ENCODE results near the gene LRBA. TPM values are rescaled to one million over a fixed set of nuclear protein-coding genes. Genes with fewer than 3 reads are reported as not detected.
"Not testable (repeated sequence)": the region's sequence is repeated elsewhere in the genome, so short reads cannot be mapped to it uniquely, and the experiment has no call there.

Gene LRBA
- polyA plus RNA-seq, 1 donor: 52.8 TPM

DNA sequence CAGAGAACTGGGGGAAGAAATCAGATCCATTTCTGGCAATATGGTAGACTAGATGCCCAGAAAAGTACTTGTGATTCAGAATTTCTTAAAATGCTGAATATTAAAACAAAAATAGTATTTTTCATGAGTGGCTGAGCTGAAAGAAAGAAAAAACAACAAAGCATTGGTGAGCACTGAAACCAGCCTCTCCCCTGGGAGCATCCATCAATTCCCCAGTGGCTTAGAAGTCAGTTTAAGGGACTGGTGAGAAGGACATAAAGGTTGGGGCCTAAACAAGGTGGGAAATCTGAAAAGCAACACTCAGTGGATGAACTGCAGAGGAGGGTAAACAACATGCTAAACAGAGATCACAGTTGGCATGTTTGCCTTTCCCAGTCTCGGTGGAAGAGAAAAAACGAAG, 20.4 kb downstream of the LRBA start:
- H3K4me3 ChIP-seq (ENCODE audit: low read length): no peak overlapping the region
- peaks cover 2% of the 10 kb centered on the region for H3K9me3 ChIP-seq (ENCODE audit: control insufficient read depth, low read depth, low read length)
- 88% methylated on average over 2 of the region's 2 CpGs for WGBS (ENCODE audit: insufficient coverage, low lambda C conversion rate)
- H3K4me1 ChIP-seq (ENCODE audit: control insufficient read depth, insufficient read depth, low read length): no peaks in the 10 kb centered on the region
- DNase-seq: no peak
- peaks cover 2% of the 10 kb centered on the region for H3K36me3 ChIP-seq (ENCODE audit: control insufficient read depth, insufficient read depth, low read length)
- no peak overlapping the region for H3K27ac ChIP-seq (ENCODE audit: low read length)
- H3K27me3 ChIP-seq (ENCODE audit: control insufficient read depth, insufficient read depth, low read length): no peaks in the 10 kb centered on the region

DNA sequence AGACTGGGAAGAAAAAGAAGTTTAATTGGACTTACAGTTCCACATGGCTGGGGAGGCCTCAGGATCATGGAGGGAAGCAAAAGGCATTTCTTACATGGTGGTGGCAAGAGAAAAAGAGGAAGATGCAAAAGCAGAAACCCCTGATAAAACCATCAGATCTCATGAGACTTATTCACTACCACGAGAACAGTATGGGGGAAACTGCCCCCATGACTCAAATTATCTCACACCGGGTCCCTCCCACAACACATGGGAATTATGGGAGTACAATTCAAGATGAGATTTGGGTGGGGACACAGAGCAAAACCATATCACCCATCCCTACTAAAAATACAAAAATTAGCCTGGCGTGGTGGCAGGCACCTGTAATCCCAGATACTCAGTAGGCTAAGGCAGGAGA, 21.5 kb downstream of the LRBA start:
- WGBS (ENCODE audit: insufficient coverage, low lambda C conversion rate): no CpG with 5 or more reads among the region's 3 CpGs
- not testable (repeated sequence) for H3K27ac ChIP-seq (ENCODE audit: low read length); H3K9me3 ChIP-seq (ENCODE audit: control insufficient read depth, low read depth, low read length); DNase-seq; H3K27me3 ChIP-seq (ENCODE audit: control insufficient read depth, insufficient read depth, low read length); H3K36me3 ChIP-seq (ENCODE audit: control insufficient read depth, insufficient read depth, low read length); H3K4me3 ChIP-seq (ENCODE audit: low read length); H3K4me1 ChIP-seq (ENCODE audit: control insufficient read depth, insufficient read depth, low read length)

DNA sequence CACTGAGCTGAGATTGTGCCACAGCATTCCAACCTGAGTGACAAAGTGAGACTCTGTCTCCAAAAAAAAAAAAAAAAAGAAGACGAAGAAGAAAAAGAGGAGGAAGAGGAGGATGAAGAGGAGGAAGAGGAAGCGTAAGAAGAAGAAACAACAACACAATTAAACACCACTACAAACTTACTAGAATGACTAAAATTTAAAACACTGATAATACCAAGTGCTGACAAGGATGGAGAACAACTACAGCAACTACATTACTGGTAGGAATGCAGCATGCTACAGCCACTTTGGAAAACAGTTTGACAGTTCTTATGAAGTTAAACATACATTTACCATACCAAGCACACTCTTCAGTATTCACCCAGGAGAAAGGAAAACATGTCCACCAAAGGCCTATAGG, 24.1 kb downstream of the LRBA start:
- Histone ChIP-seq H3K27me3 (ENCODE audit: control insufficient read depth, insufficient read depth, low read length) (no peaks in the 10 kb centered on the region), H3K27ac (ENCODE audit: low read length) (no peak overlapping the region), H3K36me3 (ENCODE audit: control insufficient read depth, insufficient read depth, low read length) (peaks cover 2% of the 10 kb centered on the region), H3K9me3 (ENCODE audit: control insufficient read depth, low read depth, low read length) (peaks cover 2% of the 10 kb centered on the region), H3K4me1 (ENCODE audit: control insufficient read depth, insufficient read depth, low read length) (no peaks in the 10 kb centered on the region), H3K4me3 (ENCODE audit: low read length) (no peak overlapping the region)
- WGBS (ENCODE audit: insufficient coverage, low lambda C conversion rate): 100% methylated on average over 1 of the region's 2 CpGs
- no peak for DNase-seq

DNA sequence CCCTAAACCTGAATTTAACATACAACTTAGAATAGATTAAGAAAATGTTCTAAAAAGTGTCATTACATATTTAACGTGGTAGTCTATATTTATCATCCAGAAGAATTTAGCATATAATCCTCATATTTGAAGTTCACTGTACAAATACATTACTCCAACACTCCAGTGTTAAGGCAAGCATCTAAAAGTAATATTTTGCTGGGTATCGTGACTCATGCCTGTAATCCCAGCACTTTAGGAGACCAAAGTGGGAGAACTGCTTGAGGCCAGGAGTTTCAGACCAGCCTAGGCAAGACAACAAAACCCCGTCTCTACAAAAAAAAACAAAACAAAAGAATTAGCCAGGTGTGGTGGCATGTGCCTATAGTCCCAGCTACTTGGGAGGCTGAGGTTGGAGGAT, 24.8 kb downstream of the LRBA start:
- WGBS (ENCODE audit: insufficient coverage, low lambda C conversion rate): 100% methylated on average over 1 of the region's 3 CpGs
- Histone ChIP-seq H3K27ac (ENCODE audit: low read length) (no peak overlapping the region), H3K4me1 (ENCODE audit: control insufficient read depth, insufficient read depth, low read length) (no peaks in the 10 kb centered on the region), H3K9me3 (ENCODE audit: control insufficient read depth, low read depth, low read length) (peaks cover 2% of the 10 kb centered on the region), H3K4me3 (ENCODE audit: low read length) (no peak overlapping the region), H3K27me3 (ENCODE audit: control insufficient read depth, insufficient read depth, low read length) (no peaks in the 10 kb centered on the region), H3K36me3 (ENCODE audit: control insufficient read depth, insufficient read depth, low read length) (peaks cover 2% of the 10 kb centered on the region)
- no peak for DNase-seq

DNA sequence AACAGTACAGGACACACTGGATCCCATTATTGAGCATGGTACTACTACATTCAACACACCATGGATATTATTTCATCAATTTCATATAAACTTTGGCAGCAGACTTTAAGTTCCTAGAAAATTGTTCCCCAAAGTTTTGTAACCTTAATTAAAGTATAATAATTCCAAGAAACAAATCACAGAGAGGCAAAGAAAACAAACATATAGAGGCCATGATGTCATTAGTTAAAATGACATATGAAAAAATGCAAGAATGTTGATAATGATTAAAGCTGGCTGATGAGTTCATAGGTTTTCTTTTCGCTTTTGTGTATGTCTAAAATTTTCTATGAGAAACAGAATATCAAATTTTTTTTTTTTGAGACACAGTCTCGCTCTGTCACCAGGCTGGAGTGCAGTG, 26.8 kb downstream of the LRBA start:
- no peak for DNase-seq
- 71% methylated on average over 1 of the region's 2 CpGs for WGBS (ENCODE audit: insufficient coverage, low lambda C conversion rate)

DNA sequence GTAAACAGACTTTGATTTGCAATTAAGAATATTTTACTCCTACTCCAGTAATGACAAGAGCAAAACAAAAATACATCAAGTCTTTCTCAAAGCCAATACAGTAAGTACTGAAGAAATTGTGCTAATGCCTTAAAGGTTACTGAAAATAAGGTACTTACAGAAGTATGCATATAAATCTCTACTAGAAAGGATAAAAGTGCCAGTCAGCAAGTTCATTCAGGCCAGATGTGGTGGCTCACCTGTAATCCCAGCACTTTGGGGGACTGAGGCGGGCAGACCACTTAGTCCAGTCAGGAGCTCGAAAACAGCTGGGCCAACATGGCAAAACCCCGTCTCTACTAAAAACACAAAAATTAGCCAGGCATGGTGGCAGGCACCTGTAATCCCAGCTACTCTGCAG, 27.9 kb downstream of the LRBA start:
- Histone ChIP-seq H3K9me3 (ENCODE audit: control insufficient read depth, low read depth, low read length) (peaks cover 2% of the 10 kb centered on the region), H3K4me1 (ENCODE audit: control insufficient read depth, insufficient read depth, low read length) (no peaks in the 10 kb centered on the region), H3K27ac (ENCODE audit: low read length) (no peak overlapping the region), H3K36me3 (ENCODE audit: control insufficient read depth, insufficient read depth, low read length) (no peaks in the 10 kb centered on the region), H3K4me3 (ENCODE audit: low read length) (no peak overlapping the region), H3K27me3 (ENCODE audit: control insufficient read depth, insufficient read depth, low read length) (no peaks in the 10 kb centered on the region)
- DNase-seq: no peak
- whole genome bisulfite sequencing (ENCODE audit: insufficient coverage, low lambda C conversion rate): no CpG with 5 or more reads among the region's 3 CpGs

More for the DNA sequence above, 26.8 kb downstream of the LRBA start:
- H3K36me3 ChIP-seq (ENCODE audit: control insufficient read depth, insufficient read depth, low read length): peaks cover under 1% of the 10 kb centered on the region
- no peak overlapping the region for H3K27ac ChIP-seq (ENCODE audit: low read length)
- H3K4me1 ChIP-seq (ENCODE audit: control insufficient read depth, insufficient read depth, low read length): no peaks in the 10 kb centered on the region
- no peaks in the 10 kb centered on the region for H3K27me3 ChIP-seq (ENCODE audit: control insufficient read depth, insufficient read depth, low read length)
- peaks cover 2% of the 10 kb centered on the region for H3K9me3 ChIP-seq (ENCODE audit: control insufficient read depth, low read depth, low read length)
- H3K4me3 ChIP-seq (ENCODE audit: low read length): no peak overlapping the region

DNA sequence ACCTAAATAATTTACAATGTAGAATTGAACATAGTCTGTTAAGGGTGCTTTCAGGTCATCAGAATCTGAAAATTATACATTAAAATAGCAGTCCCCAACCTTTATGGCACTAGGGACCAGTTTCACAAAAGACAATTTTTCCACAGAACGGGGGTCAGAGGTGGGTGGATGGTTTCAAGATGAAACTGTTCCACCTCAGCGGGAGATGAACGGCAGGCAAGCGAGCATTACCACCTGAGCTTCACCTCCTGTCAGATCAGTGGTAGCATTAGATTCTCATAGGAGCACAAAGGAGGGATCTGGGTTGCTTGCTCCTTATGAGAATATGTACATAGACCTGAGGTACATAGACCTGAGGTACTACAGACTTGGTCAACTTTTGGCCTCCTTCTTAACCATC, 29.0 kb downstream of the LRBA start:
- no CpG with 5 or more reads among the region's 4 CpGs for WGBS (ENCODE audit: insufficient coverage, low lambda C conversion rate)
- Histone ChIP-seq H3K36me3 (ENCODE audit: control insufficient read depth, insufficient read depth, low read length) (no peaks in the 10 kb centered on the region), H3K9me3 (ENCODE audit: control insufficient read depth, low read depth, low read length) (no peaks in the 10 kb centered on the region), H3K27me3 (ENCODE audit: control insufficient read depth, insufficient read depth, low read length) (no peaks in the 10 kb centered on the region), H3K27ac (ENCODE audit: low read length) (no peak overlapping the region), H3K4me1 (ENCODE audit: control insufficient read depth, insufficient read depth, low read length) (no peaks in the 10 kb centered on the region), H3K4me3 (ENCODE audit: low read length) (no peak overlapping the region)
- DNase-seq: no peak

DNA sequence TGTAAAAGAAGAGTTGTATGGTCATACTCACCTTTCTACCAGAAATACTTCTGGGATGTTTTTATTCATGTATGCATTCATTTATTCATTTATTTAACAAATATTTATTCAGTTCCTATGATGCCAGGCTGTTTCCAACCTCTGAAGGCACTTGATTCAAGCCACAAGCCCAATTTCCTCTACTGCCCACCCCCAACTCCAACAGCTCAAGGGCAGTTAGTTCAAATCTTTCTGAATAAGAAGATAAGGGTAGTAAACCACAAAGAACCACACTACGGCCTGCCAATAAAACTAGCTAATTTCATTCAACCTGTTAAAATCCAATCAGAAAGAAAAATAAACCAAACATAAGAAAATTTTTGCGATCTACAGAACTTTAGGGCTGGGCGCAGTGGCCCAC, 31.2 kb downstream of the LRBA start:
- DNase-seq: no peak
- H3K27ac ChIP-seq (ENCODE audit: low read length): no peak overlapping the region
- H3K27me3 ChIP-seq (ENCODE audit: control insufficient read depth, insufficient read depth, low read length): no peaks in the 10 kb centered on the region
- no peaks in the 10 kb centered on the region for H3K9me3 ChIP-seq (ENCODE audit: control insufficient read depth, low read depth, low read length)
- 60% methylated on average over 1 of the region's 3 CpGs for WGBS (ENCODE audit: insufficient coverage, low lambda C conversion rate)
- H3K4me1 ChIP-seq (ENCODE audit: control insufficient read depth, insufficient read depth, low read length): no peaks in the 10 kb centered on the region
- no peaks in the 10 kb centered on the region for H3K36me3 ChIP-seq (ENCODE audit: control insufficient read depth, insufficient read depth, low read length)
- H3K4me3 ChIP-seq (ENCODE audit: low read length): no peak overlapping the region

DNA sequence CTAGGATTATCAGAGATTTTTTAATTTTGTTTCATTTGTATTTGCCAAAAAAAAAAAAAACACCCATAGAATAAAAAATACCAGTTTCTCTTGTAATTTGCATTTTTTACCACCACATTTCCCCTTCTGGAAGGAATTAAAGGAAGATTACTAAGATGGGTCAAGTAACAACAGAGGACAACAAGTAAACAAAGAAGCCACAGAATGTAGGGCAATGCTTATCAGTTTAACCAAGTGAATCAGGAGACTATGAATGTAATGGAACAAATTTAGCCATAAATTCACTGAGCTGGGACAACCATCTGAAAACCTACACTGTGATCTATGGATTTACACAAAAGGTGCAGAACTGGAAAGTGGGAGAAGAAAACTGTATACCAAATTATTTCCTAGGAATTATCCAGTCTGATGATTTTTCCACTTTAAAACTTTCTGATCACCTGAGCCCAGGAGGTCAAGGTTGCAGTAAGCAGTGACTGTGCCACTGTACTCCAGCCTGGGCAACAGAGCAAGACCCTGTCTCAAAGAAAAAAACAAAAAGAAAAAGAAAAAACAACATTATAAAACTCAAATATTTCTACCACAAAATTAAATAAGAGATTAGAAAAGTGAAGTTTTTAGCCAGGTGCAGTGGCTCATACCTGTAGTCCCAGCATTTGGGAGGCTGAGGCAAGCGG, 32.4 kb downstream of the LRBA start:
- H3K9me3 ChIP-seq (ENCODE audit: control insufficient read depth, low read depth, low read length): no peaks in the 10 kb centered on the region
- DNase-seq: no peak
- no peaks in the 10 kb centered on the region for H3K27me3 ChIP-seq (ENCODE audit: control insufficient read depth, insufficient read depth, low read length)
- no CpG with 5 or more reads among the region's 1 CpG for WGBS (ENCODE audit: insufficient coverage, low lambda C conversion rate)
- H3K4me1 ChIP-seq (ENCODE audit: control insufficient read depth, insufficient read depth, low read length): no peaks in the 10 kb centered on the region
- H3K4me3 ChIP-seq (ENCODE audit: low read length): no peak overlapping the region
- H3K36me3 ChIP-seq (ENCODE audit: control insufficient read depth, insufficient read depth, low read length): no peaks in the 10 kb centered on the region
- H3K27ac ChIP-seq (ENCODE audit: low read length): no peak overlapping the region

DNA sequence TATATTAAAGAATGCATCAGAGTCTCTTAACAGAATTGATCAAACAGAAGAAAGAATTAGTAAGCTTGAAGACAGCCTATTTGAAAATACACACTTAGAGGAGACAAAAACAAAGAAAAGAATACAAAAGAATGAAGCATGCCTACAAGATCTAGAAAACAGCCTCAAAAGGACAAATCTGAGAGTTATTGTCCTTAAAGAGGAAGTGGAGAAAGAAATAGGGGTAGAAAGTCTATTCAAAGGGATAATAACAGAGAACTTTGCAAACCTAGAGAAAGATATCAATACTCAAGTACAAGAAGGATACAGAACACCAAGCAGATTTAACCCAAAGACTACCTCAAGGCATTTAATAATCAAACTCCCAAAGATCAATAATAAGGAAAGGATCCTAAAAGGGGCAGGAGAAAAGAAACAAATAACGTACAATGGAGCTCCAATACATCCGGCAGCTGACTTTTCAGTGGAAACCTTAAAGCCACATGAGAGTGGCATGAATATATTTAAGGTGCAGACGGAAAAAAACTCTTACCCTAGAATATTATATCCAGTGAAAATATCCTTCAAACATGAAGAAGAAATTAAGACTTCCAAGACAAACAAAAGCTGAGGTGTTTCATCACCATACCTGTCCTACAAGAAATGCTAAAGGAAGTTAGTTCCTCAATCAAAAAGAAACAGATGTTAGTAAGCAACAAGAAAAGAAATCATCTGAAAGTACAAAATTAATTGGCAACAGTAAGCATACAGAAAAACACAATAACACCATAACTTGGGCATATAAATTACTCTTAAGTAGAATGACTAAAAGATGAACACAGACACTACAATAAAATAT, 36.1 kb downstream of the LRBA start:
- H3K9me3 ChIP-seq (ENCODE audit: control insufficient read depth, low read depth, low read length): no peaks in the 10 kb centered on the region
- H3K36me3 ChIP-seq (ENCODE audit: control insufficient read depth, insufficient read depth, low read length): no peaks in the 10 kb centered on the region
- DNase-seq: no peak
- no peak overlapping the region for H3K27ac ChIP-seq (ENCODE audit: low read length)
- no peak overlapping the region for H3K4me3 ChIP-seq (ENCODE audit: low read length)
- WGBS (ENCODE audit: insufficient coverage, low lambda C conversion rate): 100% methylated on average over 2 of the region's 3 CpGs
- H3K27me3 ChIP-seq (ENCODE audit: control insufficient read depth, insufficient read depth, low read length): no peaks in the 10 kb centered on the region
- H3K4me1 ChIP-seq (ENCODE audit: control insufficient read depth, insufficient read depth, low read length): no peaks in the 10 kb centered on the region

Measured in large intestine (tissue), 3 donors.